HUES48 (cell line): ENCODE data around the gene IL1F10.

ENCODE experiments used
- H3K27ac ChIP-seq: one replicate; pipeline ENCODE4 v1.7.0; 2013; ENCODE audit warnings: low read depth, low read length, inconsistent platforms
- H3K27me3 ChIP-seq: 2 replicates; pipeline ENCODE4 v1.6.1; 2013; ENCODE audit warnings: mild to moderate bottlenecking, low read length; ENCODE audit not compliant: control insufficient read depth, insufficient read depth
- H3K36me3 ChIP-seq: 2 replicates; pipeline ENCODE4 v1.6.1; 2013; ENCODE audit warnings: low read length; ENCODE audit not compliant: control insufficient read depth, insufficient read depth
- H3K4me1 ChIP-seq: 2 replicates; pipeline ENCODE4 v1.6.1; 2013; ENCODE audit warnings: mild to moderate bottlenecking, low read length; ENCODE audit not compliant: control insufficient read depth, insufficient read depth
- H3K4me3 ChIP-seq: 2 replicates; pipeline ENCODE4 v1.5.1; 2013; ENCODE audit warnings: mild to moderate bottlenecking, low read depth, low read length
- H3K9ac ChIP-seq: 2 replicates; pipeline ENCODE4 v1.6.1; 2013; ENCODE audit warnings: mild to moderate bottlenecking, low read depth, low read length, moderate library complexity
- H3K9me3 ChIP-seq: 2 replicates; pipeline ENCODE4 v1.6.1; 2013; ENCODE audit warnings: low read length; ENCODE audit not compliant: control insufficient read depth, insufficient read depth

The IL1F10 gene, protein sequence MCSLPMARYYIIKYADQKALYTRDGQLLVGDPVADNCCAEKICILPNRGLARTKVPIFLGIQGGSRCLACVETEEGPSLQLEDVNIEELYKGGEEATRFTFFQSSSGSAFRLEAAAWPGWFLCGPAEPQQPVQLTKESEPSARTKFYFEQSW

GRCh38 chr2:113067681-113068080, at the start of gene IL1F10:
TSS of gene IL1F10 (plus strand) at chr2:113067970. CDS start at chr2:113072739, 4,769 bp downstream.
- Histone ChIP-seq H3K36me3 (no peaks in the 10 kb centered on the region), H3K27ac (no peak within 1 kb of the TSS), H3K9me3 (peaks cover 7% of the 10 kb centered on the region; the same call in 1 of the 2 replicates), H3K9ac (no peak within 1 kb of the TSS), H3K4me1 (no peaks in the 10 kb centered on the region), H3K4me3 (no peak within 1 kb of the TSS), H3K27me3 (no peaks in the 10 kb centered on the region)

GRCh38 chr2:113018509-113018908, 49.3 kb upstream of the IL1F10 start:
- H3K36me3 ChIP-seq: no peaks in the 10 kb centered on the region
- H3K27me3 ChIP-seq: no peaks in the 10 kb centered on the region
- H3K9me3 ChIP-seq: peaks cover 19% of the 10 kb centered on the region
- H3K9ac ChIP-seq: no peak overlapping the region
- no peak overlapping the region for H3K4me3 ChIP-seq
- no peak overlapping the region for H3K27ac ChIP-seq
- H3K4me1 ChIP-seq: no peaks in the 10 kb centered on the region

DNA sequence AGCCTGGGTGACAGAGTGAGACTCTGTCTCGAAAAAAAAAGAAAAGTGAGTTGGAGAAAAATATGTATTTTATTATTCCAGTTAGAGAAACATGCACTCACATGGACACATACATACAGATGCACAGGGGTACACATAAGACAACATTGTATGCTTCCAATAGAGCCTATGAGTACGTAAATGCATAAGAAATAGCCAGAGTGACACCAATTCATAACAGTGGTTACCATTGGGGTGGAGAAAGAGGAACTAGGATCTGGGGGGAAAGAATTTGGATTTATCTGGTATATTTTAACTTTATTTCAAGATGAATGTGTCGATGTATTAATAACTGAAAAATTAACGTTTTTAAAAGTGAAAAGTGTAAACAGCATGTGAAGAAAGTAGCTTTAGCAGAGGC, 46.5 kb upstream of the IL1F10 start:
- no peaks in the 10 kb centered on the region for H3K36me3 ChIP-seq
- H3K27me3 ChIP-seq: no peaks in the 10 kb centered on the region
- H3K9me3 ChIP-seq: peaks cover 15% of the 10 kb centered on the region
- no peaks in the 10 kb centered on the region for H3K4me1 ChIP-seq
- H3K4me3 ChIP-seq: no peak overlapping the region
- no peak overlapping the region for H3K27ac ChIP-seq
- H3K9ac ChIP-seq: no peak overlapping the region

- Histone ChIP-seq H3K4me3 (no peak overlapping the region), H3K27me3 (no peaks in the 10 kb centered on the region)
Observed at GRCh38 chr2:113024764-113025163, 43.0 kb upstream of the IL1F10 start.

GRCh38 chr2:113025737-113026136, 42.0 kb upstream of the IL1F10 start:
- Histone ChIP-seq H3K4me1 (peaks cover 13% of the 10 kb centered on the region; the same call in 1 of the 2 replicates), H3K9ac (no peak overlapping the region), H3K4me3 (no peak overlapping the region), H3K27me3 (no peaks in the 10 kb centered on the region), H3K27ac (no peak overlapping the region), H3K36me3 (no peaks in the 10 kb centered on the region), H3K9me3 (no peaks in the 10 kb centered on the region)

More at GRCh38 chr2:113024764-113025163, 43.0 kb upstream of the IL1F10 start:
- Histone ChIP-seq H3K9me3 (no peaks in the 10 kb centered on the region), H3K36me3 (no peaks in the 10 kb centered on the region), H3K9ac (no peak overlapping the region), H3K27ac (no peak overlapping the region), H3K4me1 (peaks cover 13% of the 10 kb centered on the region; the same call in 1 of the 2 replicates)

DNA sequence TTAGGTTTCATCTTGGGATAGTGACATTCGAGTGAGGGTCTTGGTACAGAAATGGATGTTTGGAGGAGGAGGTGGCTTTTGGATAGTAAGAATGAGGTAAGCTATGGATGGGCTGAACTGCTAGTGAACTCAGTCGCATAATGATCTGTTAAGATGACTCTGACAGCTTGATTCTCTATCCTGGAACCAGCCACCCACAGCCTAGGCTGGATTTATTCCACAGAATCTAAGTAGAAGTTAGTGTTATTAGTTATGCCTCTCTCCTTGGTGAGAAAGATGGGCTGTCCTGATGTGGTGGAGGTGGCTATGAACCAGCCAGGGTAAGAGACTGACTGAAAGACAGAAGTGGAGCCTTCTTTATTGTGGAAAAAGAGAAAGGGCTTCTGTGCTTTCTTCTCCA, 40.1 kb upstream of the IL1F10 start:
- no peak overlapping the region for H3K9ac ChIP-seq
- H3K4me1 ChIP-seq: peaks cover 13% of the 10 kb centered on the region; the same call in 1 of the 2 replicates
- H3K4me3 ChIP-seq: no peak overlapping the region
- H3K36me3 ChIP-seq: no peaks in the 10 kb centered on the region
- no peaks in the 10 kb centered on the region for H3K9me3 ChIP-seq
- no peak overlapping the region for H3K27ac ChIP-seq
- no peaks in the 10 kb centered on the region for H3K27me3 ChIP-seq

GRCh38 chr2:113028112-113028511, 39.7 kb upstream of the IL1F10 start:
- no peak overlapping the region for H3K9ac ChIP-seq

DNA sequence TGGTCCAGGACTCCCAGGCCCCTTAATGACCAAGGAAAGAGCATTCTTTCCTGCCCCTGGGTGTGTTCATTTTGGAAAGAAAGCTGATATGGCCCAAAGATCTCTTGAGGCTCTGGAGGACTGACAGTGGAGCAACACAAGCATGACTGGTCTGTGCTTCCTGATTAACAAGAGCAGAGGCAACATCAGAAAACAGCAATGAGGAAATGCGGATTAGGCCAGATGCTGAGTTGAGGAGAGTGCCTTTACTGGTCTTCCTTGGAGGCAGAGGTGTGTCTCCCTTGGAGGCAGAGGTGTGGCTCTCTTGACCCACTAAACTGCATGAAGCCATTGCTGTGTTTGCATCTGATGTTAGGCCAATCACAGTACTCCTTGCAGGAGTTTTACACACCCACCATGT, 35.0 kb upstream of the IL1F10 start:
- no peaks in the 10 kb centered on the region for H3K9me3 ChIP-seq
- no peak overlapping the region for H3K4me3 ChIP-seq
- H3K4me1 ChIP-seq: peaks cover 10% of the 10 kb centered on the region; the same call in 1 of the 2 replicates
- no peaks in the 10 kb centered on the region for H3K27me3 ChIP-seq
- no peaks in the 10 kb centered on the region for H3K36me3 ChIP-seq
- H3K27ac ChIP-seq: no peak overlapping the region
- H3K9ac ChIP-seq: no peak overlapping the region

More at GRCh38 chr2:113028112-113028511, 39.7 kb upstream of the IL1F10 start:
- no peaks in the 10 kb centered on the region for H3K36me3 ChIP-seq
- H3K9me3 ChIP-seq: no peaks in the 10 kb centered on the region
- H3K4me1 ChIP-seq: peaks cover 13% of the 10 kb centered on the region; the same call in 1 of the 2 replicates
- no peak overlapping the region for H3K27ac ChIP-seq
- no peak overlapping the region for H3K4me3 ChIP-seq
- no peaks in the 10 kb centered on the region for H3K27me3 ChIP-seq

GRCh38 chr2:113034016-113034415, 33.8 kb upstream of the IL1F10 start:
- Histone ChIP-seq H3K4me1 (no peaks in the 10 kb centered on the region), H3K9ac (no peak overlapping the region), H3K9me3 (no peaks in the 10 kb centered on the region), H3K27ac (no peak overlapping the region), H3K27me3 (no peaks in the 10 kb centered on the region), H3K36me3 (no peaks in the 10 kb centered on the region), H3K4me3 (no peak overlapping the region)

DNA sequence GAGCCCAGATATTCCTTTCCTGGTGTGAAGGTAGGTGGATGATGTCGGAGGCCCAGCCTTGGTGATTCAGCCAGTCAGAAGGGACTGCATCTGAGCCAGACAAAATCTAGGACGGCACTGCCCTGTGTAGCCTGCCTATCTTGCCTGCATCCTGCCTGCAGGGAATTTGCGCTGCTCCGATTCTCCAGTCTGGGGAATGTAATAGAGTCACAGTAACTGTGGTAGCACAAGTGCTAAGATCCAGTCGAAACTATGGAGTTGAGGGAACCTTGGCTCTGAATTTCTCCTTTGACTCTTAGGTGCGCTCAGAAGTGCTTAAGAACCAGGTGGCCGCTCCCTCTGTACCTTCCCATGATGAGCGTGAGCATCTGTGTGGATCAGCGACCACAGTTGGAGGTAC, 31.0 kb upstream of the IL1F10 start:
- H3K27me3 ChIP-seq: no peaks in the 10 kb centered on the region
- H3K4me3 ChIP-seq: no peak overlapping the region
- H3K9ac ChIP-seq: no peak overlapping the region
- H3K36me3 ChIP-seq: no peaks in the 10 kb centered on the region
- no peaks in the 10 kb centered on the region for H3K4me1 ChIP-seq
- no peaks in the 10 kb centered on the region for H3K9me3 ChIP-seq
- no peak overlapping the region for H3K27ac ChIP-seq

DNA sequence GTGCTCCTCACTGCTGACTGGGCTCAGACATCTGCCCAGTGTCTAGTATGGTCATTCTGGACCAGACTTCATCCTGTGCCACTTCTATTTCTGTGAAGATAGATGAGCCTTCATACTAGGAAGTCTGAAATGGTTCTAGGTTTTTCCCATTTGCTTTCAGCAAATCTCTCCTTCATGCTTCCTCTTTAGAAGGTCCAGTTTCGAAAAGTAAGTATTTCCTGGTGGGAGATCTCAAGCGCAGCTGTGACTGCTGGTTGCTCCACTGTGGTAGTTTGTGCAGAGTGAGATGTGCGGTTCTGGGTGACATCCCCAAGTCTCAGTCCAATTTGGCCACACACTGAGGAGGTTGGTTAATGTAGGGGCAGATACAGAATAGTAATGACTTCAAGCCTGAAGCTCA, 29.5 kb upstream of the IL1F10 start:
- H3K4me3 ChIP-seq: no peak overlapping the region
- H3K36me3 ChIP-seq: no peaks in the 10 kb centered on the region
- no peaks in the 10 kb centered on the region for H3K9me3 ChIP-seq
- no peak overlapping the region for H3K27ac ChIP-seq
- H3K27me3 ChIP-seq: no peaks in the 10 kb centered on the region
- H3K4me1 ChIP-seq: no peaks in the 10 kb centered on the region
- H3K9ac ChIP-seq: no peak overlapping the region
